ENCODE data around the gene BIRC7. TPM values are rescaled to one million over a fixed set of nuclear protein-coding genes. Genes with fewer than 3 reads are reported as not detected.

BIRC7 gene
- total RNA-seq, 6 experiments from 2014 or later = not detected

GRCh38 chr20:63239431-63239830, 3.7 kb downstream of the BIRC7 start:
- ATAC-seq = no peak
- Histone ChIP-seq H3K9me3 (no peaks in the 10 kb centered on the region), H3K4me1 (no peaks in the 10 kb centered on the region), H3K36me3 (no peaks in the 10 kb centered on the region), H3K27ac (no peak overlapping the region), H3K4me3 (no peak overlapping the region), H3K27me3 (no peaks in the 10 kb centered on the region)
- TF ChIP-seq CTCF (IDR thresholded peaks at IDR 0.05) (no peak), POLR2A (IDR thresholded peaks at IDR 0.05) (no peak)
- intact Hi-C loops (cut with DNase I) = no loop called here
- 80% methylated on average over 1 of the region's 30 CpGs for WGBS (ENCODE audit: insufficient coverage, low coverage, low lambda C conversion rate, missing lambda C conversion rate)
- DNase-seq = no peak

- WGBS (ENCODE audit: insufficient coverage, low coverage, low lambda C conversion rate, missing lambda C conversion rate) = 57% methylated on average over 1 of the region's 11 CpGs
- TF ChIP-seq POLR2A (IDR thresholded peaks at IDR 0.05) (no peak), CTCF (IDR thresholded peaks at IDR 0.05) (no peak)
- H3K27ac ChIP-seq = no peak overlapping the region
- no peaks in the 10 kb centered on the region for H3K4me1 ChIP-seq
- intact Hi-C loops (cut with DNase I) = no loop called here
- DNase-seq = no peak
- ATAC-seq = no peak
- no peaks in the 10 kb centered on the region for H3K36me3 ChIP-seq
- no peaks in the 10 kb centered on the region for H3K27me3 ChIP-seq
- no peak overlapping the region for H3K4me3 ChIP-seq
- no peaks in the 10 kb centered on the region for H3K9me3 ChIP-seq
Observed at GRCh38 chr20:63240004-63240403, 4.3 kb downstream of the BIRC7 start.

GRCh38 chr20:63241272-63241671, 5.6 kb downstream of the BIRC7 start:
- Histone ChIP-seq H3K36me3 (no peaks in the 10 kb centered on the region), H3K4me1 (no peaks in the 10 kb centered on the region), H3K9me3 (no peaks in the 10 kb centered on the region), H3K27me3 (no peaks in the 10 kb centered on the region), H3K27ac (no peak overlapping the region), H3K4me3 (no peak overlapping the region)
- WGBS (ENCODE audit: insufficient coverage, low coverage, low lambda C conversion rate, missing lambda C conversion rate) = 35% methylated on average over 8 of the region's 11 CpGs
- ATAC-seq (no peak), DNase-seq (no peak)
- intact Hi-C loops (cut with DNase I) = no loop called here
- no peak for TF ChIP-seq POLR2A (IDR thresholded peaks at IDR 0.05)
- no peak for TF ChIP-seq CTCF (IDR thresholded peaks at IDR 0.05)

GRCh38 chr20:63242736-63243135, 7.0 kb downstream of the BIRC7 start:
- DNase-seq (no peak), ATAC-seq (no peak)
- intact Hi-C loops (cut with DNase I) = no loop called here
- H3K9me3 ChIP-seq = no peaks in the 10 kb centered on the region
- no peaks in the 10 kb centered on the region for H3K4me1 ChIP-seq
- no peak for TF ChIP-seq POLR2A (IDR thresholded peaks at IDR 0.05)
- no peak for TF ChIP-seq CTCF (IDR thresholded peaks at IDR 0.05)
- H3K36me3 ChIP-seq = no peaks in the 10 kb centered on the region
- H3K27ac ChIP-seq = no peak overlapping the region
- 49% methylated on average over 4 of the region's 21 CpGs for WGBS (ENCODE audit: insufficient coverage, low coverage, low lambda C conversion rate, missing lambda C conversion rate)
- no peak overlapping the region for H3K4me3 ChIP-seq
- no peaks in the 10 kb centered on the region for H3K27me3 ChIP-seq

GRCh38 chr20:63243604-63244247, 8.0 kb downstream of the BIRC7 start:
- Histone ChIP-seq H3K4me3 (no peak overlapping the region), H3K27me3 (no peaks in the 10 kb centered on the region), H3K36me3 (no peaks in the 10 kb centered on the region), H3K9me3 (no peaks in the 10 kb centered on the region), H3K27ac (no peak overlapping the region), H3K4me1 (no peaks in the 10 kb centered on the region)
- TF ChIP-seq POLR2A (IDR thresholded peaks at IDR 0.05) (no peak), CTCF (IDR thresholded peaks at IDR 0.05) (no peak)
- 80% methylated on average over 2 of the region's 25 CpGs for WGBS (ENCODE audit: insufficient coverage, low coverage, low lambda C conversion rate, missing lambda C conversion rate)
- DNase-seq (no peak), ATAC-seq (no peak)
- intact Hi-C loops (cut with DNase I) = no loop called here

Data from right lobe of liver (tissue), 6 donors.